Hematopoietic multipotent progenitor cell treated with erythropoietin and hydrocortisone succinate and interleukin-3 and kit ligand, for 6 days (in vitro differentiated cells): ENCODE data around the gene GSTA1.
A peak's percentile ranks its signal among the peaks of the same experiment; 100 is the strongest.
"Not testable (repeated sequence)": the region's sequence is repeated elsewhere in the genome, so short reads cannot be mapped to it uniquely, and the experiment has no call there.

Experiments
- DNase-seq: peaks from one replicate; pipeline ENCODE4 v3.0.0-alpha.2; 2015

GSTA1 gene

GRCh38 chr6:52802806-52803205 is 810 bp downstream of the GSTA1 start:
- DNase-seq, result no peak

DNA sequence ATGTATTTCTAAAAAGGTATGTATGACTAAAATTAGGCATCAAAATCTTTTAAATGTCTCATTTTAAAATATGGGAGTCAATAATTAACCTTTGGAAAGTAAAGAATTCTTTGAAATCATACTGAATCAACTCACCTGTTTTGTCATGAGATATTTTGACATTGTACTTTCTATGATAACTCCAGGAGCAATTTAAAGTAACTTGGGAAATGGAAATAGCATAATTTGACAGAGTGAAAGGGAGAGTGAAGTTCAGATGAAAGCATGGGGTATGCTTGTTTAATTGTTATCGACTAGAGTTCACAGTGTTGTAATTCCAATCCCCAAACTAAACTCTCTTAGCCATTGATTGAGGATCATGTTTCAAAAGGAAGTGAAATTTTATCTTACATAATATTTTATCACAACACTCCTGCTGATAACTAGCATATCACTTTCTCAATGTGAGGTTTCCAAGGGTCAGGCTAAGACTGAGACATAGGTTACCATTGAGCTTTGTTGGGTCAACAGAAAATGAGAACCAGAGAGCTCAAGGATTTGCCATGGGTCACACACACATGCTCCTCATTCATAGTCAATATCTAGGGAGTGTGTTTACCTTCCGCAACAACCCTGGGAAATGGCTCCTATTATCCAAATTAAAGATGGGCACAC is 2.3 kb downstream of the GSTA1 start:
- no peak for DNase-seq

GRCh38 chr6:52799272-52799671 is 4.3 kb downstream of the GSTA1 start:
- not testable (repeated sequence) for DNase-seq

DNA sequence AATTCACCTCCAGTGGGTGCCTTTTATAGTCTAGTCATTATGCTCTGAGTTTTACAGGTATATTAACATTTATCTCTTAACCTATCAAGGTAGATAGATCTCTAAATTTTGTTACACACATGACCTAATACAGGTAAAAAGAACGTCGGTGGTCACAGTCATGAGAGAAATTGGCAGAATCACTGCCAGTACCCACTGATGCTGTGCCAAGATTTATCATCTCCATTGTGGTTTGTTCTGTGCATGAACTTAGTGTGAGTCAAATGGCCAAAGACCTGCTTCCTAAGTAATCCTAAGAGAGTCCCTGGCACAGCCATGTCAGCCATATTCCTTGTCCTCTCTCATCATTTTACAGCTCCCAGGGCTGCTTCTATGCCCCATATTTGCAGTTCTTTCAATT is 9.2 kb downstream of the GSTA1 start:
- not testable (repeated sequence) for DNase-seq

DNA sequence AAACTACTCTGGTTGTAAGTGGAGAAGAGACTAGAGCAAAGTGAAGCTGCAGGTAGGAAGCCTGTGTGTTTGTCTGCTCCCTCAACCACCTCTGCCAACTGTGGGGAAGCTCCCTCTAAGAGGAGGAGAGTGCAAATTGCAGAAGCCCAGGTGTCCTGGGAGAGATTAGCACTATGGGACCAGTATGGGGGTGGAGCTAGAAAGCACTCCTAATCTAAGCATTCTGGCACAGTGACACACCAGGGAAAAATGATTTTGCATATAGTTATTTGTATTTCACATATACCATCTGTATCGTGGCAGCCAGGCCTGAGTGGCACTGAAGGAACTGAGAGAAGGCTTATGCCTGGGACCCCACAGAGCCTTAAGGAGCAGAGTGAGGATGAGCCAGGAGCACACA is 12.8 kb downstream of the GSTA1 start:
- DNase-seq, result no peak

DNA sequence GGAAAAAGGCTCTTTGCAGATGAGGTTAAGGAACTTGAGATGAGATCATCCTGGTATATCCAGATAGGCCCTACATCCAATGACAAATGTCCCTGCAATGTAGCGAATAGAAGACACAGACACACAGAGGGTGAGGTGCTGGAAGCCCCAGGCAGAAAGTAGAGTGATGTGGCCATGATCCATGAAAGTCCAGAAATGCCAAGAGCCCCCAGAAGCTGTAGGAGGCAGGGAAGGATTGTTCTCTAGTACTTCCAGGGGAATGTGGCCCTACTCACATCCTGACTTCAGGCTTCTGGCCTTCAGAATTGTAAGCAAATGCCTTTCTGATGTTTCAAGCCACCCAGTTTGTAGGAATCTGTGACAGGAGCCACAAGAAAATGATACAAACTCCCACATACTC is 14.0 kb downstream of the GSTA1 start:
- not testable (repeated sequence) for DNase-seq

- DNase-seq, result peak; percentile 50
These were observed 15.1 kb downstream of the GSTA1 start for GRCh38 chr6:52788478-52788877.

DNA sequence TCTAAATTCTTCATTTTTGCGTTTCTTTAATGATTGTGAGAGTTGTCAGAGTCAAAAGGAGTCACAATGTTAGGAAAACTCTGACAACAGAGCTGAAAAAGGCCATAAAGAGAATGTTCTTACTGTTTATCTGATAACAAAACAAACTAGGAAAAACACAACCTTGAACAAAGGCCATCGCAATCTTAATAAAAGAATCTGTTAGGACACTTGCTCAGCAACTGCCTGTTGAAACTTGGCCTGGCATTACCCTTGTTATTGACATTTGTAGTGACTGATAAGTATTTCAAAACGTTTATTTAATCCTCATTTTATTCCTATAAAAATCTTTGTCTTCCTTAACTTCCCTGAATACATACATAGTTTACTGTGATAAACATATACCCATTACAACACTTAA is 15.7 kb downstream of the GSTA1 start:
- no peak for DNase-seq

DNA sequence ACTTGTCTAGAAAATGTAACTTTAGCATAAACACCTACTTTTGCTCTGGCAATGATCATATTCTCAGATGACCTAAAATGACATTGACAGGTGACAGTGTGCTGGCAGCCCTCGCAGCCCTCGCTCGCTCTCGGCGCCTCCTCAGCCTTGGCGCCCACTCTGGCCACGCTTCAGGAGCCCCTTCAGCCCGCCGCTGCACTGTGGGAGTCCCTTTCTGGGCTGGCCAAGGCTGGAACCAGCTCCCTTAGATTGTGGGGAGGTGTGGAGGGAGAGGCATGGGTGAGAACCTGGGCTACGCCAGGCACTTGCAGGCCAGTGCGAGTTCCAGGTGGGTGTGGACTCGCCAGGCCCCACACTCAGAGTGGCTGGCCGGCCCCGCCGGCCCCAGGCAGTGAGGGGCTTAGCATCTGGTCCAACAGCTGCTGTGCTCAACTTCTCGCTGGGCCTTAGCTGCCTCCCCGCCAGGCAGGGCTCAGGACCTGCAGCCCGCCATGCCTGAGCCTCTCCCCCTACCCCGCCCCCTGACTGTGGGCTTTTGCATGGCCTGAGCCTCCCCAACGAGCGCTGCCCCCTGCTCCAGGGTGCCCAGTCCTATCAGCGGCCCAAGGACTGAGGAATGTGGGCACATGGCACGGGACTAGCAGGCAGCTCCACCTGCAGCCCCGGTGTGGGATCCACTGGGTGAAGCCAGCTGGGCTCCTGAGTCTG is 17.2 kb downstream of the GSTA1 start:
- no peak for DNase-seq

DNA sequence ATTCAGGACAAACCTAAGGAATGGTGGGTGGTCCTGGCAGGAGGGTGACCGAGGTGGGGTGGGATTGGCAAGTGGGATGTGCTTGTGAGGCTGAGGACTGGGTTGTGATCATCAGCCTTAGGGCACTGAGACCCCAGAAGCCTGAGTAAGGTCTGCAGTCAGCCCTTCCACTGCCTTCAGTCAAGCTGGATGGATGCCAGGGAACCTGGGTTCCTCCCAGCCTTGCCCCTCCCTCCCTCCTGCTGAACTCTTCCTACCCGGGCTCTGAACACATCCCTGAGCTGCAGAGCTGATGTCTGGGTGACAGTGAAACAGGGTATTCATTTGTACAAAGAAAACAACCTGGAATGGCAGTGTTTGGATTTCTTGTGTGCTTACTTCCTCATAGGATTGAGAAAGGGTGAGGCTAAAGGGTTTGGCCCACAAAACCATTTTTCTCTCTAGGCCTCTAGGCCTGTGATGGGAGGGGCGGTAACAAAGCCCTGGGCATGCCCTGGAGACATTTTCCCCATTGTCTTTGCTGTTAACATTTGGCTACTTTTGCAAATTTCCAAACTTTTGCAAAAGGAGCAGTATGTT is 20.8 kb downstream of the GSTA1 start:
- DNase-seq, result peak; percentile 26

DNA sequence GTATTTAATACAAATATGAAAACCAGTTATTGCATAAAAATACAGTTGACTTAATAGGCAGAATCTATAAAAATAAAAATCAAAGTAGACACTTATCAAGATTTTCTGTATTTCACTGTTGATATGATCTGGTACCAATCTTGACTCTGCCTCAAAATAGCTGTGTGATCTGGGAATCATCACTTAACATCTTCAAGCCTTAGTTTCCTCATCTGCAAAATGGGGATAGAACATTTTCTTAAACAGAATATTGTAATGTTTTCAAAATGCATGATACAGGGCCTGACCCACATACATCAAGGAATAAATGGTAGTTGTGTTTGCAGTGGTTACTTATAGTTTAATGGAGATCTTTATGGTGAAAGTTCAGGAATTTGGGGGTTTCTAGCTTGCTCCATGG is 21.4 kb downstream of the GSTA1 start:
- not testable (repeated sequence) for DNase-seq

DNA sequence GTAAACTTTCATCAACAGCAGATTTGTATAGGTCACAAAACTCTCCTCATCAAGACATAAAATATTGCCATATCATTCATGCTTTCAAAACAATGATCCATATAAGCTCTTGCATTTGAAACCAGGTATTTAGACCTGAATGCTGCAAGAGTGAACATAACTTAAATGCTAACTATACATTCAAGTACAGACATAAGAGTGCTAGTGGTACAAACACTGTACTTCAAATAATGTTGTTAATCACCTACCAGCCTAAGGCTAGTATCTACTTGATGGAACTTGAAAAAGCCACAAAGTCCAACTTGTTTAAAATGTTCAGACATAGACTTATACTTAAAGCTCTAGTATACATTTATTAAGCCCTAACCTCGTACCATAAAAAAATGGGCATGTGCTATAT is 24.4 kb downstream of the GSTA1 start:
- DNase-seq, result no peak

DNA sequence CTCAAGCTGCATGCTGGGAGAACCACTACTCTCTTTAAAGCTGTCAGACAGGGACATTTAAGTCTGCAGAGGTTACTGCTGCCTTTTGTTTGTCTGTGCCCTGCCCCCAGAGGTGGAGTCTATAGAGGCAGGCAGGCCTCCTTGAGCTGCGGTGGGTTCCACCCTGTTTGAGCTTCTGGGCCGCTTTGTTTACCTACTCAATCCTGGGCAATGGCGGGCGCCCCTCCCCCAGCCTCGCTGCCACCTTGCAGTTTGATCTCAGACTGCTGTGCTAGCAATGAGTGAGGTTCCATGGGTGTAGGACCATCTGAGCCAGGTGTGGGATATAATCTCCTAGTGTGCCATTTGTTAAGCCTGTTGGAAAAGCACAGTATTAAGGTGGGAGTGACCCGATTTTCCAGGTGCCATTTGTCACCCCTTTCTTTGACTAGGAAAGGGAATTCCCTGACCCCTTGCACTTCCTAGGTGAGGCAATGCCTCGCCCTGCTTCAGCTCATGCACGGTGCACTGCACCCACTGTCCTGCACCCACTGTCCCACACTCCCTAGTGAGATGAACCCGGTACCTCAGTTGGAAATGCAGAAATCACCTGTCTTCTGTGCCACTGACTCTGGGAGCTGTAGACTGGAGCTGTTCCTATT is 26.8 kb downstream of the GSTA1 start:
- not testable (repeated sequence) for DNase-seq

DNA sequence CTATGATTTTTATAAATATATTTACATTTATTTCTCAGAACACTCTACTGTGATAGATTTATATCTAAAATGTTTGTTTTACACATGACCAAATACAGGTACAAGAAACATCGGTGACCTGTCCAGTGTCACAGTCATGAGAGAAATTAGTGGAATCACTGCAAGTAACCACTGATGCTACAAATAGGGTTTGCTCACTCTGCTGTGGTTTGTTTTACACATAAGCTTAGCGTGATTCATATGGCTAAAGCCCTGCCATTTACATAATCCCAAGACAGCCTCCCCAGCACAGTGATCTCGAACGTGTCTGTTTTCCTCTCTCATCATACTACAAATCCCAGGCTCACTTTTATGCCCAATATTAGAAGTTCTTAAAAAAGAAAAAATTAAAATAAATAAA is 34.2 kb downstream of the GSTA1 start:
- DNase-seq, result not testable (repeated sequence)

- not testable (repeated sequence) for DNase-seq
These were observed 36.0 kb downstream of the GSTA1 start for GRCh38 chr6:52767658-52768057.

- not testable (repeated sequence) for DNase-seq
These were observed 40.2 kb downstream of the GSTA1 start, which contains the start of gene GSTA2 for GRCh38 chr6:52763322-52763916. Gene GSTA2 (minus strand): TSS chr6:52763475. CDS start chr6:52757947, 5,528 bp downstream.

- DNase-seq, result not testable (repeated sequence)
These were observed 41.7 kb downstream of the GSTA1 start for GRCh38 chr6:52761673-52762491.

- DNase-seq, result no peak
These were observed 43.4 kb downstream of the GSTA1 start for GRCh38 chr6:52760105-52760765.

DNA sequence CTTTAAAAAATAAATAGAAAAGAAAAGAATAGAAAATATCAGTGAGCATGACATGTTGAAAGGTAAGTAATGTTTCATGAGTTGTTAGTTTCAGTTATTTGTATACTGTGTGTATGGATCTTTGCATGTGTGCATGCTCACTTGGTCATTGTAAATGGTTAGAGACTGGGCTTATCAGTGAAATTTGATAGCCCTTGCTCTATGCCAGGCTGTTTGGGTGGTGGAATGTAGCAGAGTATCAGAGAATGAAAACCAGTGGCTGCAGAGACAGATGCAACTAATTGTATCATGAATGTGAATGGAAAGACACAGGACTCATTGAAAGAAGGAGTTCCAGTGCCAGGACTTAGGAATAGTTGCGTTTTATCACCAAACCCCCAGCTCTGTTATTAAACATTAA is 44.5 kb downstream of the GSTA1 start:
- no peak for DNase-seq

DNA sequence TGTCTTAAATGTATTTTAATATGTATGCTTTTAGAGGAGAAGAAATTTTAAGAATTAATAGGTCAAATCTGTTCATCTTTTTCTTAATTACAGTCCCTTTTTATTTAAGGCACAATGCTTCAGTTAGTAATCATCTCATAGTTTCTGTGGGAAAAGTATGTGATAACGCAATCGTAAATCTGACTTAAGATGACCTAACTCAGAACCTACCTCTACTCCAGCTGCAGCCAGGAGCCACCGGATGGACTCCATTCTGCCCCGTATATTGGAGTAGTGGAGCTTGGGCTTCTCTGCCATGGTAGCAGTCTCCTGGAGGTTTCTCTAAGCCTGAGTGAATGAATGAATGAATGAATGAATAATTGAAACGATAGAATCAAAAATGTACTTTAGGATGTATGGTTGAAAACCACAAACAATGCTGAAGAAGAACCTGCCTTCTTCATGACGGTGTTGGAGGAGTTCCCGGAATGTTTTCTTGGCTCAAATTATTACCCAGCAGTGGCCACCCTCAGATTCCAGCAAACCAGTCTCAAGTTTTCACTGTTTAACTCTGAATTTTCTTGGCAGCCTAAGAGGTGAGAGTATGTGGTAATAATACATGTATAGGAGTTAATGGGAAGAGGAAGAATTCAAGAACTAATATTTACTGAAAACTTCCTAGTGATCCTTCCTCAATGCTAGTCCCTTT is 45.8 kb downstream of the GSTA1 start:
- not testable (repeated sequence) for DNase-seq

GRCh38 chr6:52754443-52754842 is 49.2 kb downstream of the GSTA1 start:
- DNase-seq, result no peak
